GM18870 (cell line): Measurements from ENCODE around the gene WDR20.

Source experiments
- ATAC-seq: cut with Tn5 transposase; IDR thresholded peaks from one replicate; pipeline ENCODE4 v1.9.1; 2021; ENCODE audit warnings: moderate library complexity; ENCODE audit not compliant: unreplicated experiment

WDR20 gene

GRCh38 chr14:102195446-102195845, 55.7 kb downstream of the WDR20 start:
- ATAC-seq = no peak

GRCh38 chr14:102196039-102196901, 56.6 kb downstream of the WDR20 start:
- ATAC-seq = no peak

- no peak for ATAC-seq
Observed at GRCh38 chr14:102196902-102197230, 57.2 kb downstream of the WDR20 start.

GRCh38 chr14:102197317-102197853, 57.7 kb downstream of the WDR20 start:
- no peak for ATAC-seq

GRCh38 chr14:102200690-102201352, 61.1 kb downstream of the WDR20 start:
- no peak for ATAC-seq

- no peak for ATAC-seq
Observed at GRCh38 chr14:102201353-102201738, 61.6 kb downstream of the WDR20 start.

GRCh38 chr14:102201776-102202175, 62.1 kb downstream of the WDR20 start:
- no peak for ATAC-seq

- ATAC-seq = no peak
Observed at GRCh38 chr14:102202944-102203343, 63.2 kb downstream of the WDR20 start.

- ATAC-seq = no peak
Observed at GRCh38 chr14:102203382-102203781, 63.7 kb downstream of the WDR20 start.

GRCh38 chr14:102205560-102205959, 65.9 kb downstream of the WDR20 start:
- no peak for ATAC-seq

- no peak for ATAC-seq
Observed at GRCh38 chr14:102206918-102207317, 67.2 kb downstream of the WDR20 start.

GRCh38 chr14:102207831-102208365, 68.2 kb downstream of the WDR20 start:
- no peak for ATAC-seq

- ATAC-seq = no peak
Observed at GRCh38 chr14:102208741-102209140, 69.0 kb downstream of the WDR20 start.

GRCh38 chr14:102209224-102209966, 69.7 kb downstream of the WDR20 start:
- no peak for ATAC-seq

- ATAC-seq = no peak
Observed at GRCh38 chr14:102210421-102211042, 70.8 kb downstream of the WDR20 start.

GRCh38 chr14:102211240-102211639, 71.5 kb downstream of the WDR20 start:
- ATAC-seq = no peak

- ATAC-seq = no peak
Observed at GRCh38 chr14:102212356-102212755, 72.7 kb downstream of the WDR20 start.

GRCh38 chr14:102212845-102213244, 73.1 kb downstream of the WDR20 start:
- ATAC-seq = no peak

- no peak for ATAC-seq
Observed at GRCh38 chr14:102213470-102213869, 73.8 kb downstream of the WDR20 start.

GRCh38 chr14:102213984-102214658, 74.4 kb downstream of the WDR20 start:
- ATAC-seq = no peak
